Spinal cord (tissue), 10 donors: ENCODE results near the gene SLC26A9. TPM values are rescaled to one million over a fixed set of nuclear protein-coding genes. Genes with fewer than 3 reads are reported as not detected.
A peak's percentile ranks its signal among the peaks of the same experiment; 100 is the strongest.

ENCODE experiments used
- DNase-seq, 6 donors: peaks; one replicate each; pipeline versions ENCODE4 v3.0.0 to v3.0.0-alpha.2; 2013 to 2015; ENCODE audit warnings: low spot score in 6 of 6, low read depth in 4 of 6
- H3K27ac ChIP-seq: one replicate; pipeline ENCODE4 v1.5.1; 2013; ENCODE audit warnings: low read depth, low read length, control low read depth
- H3K27me3 ChIP-seq: one replicate; pipeline ENCODE4 v1.6.1; 2013; ENCODE audit warnings: low read length; ENCODE audit not compliant: control insufficient read depth, insufficient read depth
- H3K36me3 ChIP-seq: one replicate; pipeline ENCODE4 v1.6.1; 2013; ENCODE audit warnings: low read length; ENCODE audit not compliant: control insufficient read depth, insufficient read depth
- H3K4me1 ChIP-seq: one replicate; pipeline ENCODE4 v1.6.1; 2013; ENCODE audit warnings: low read length; ENCODE audit not compliant: control insufficient read depth, insufficient read depth
- H3K4me3 ChIP-seq: one replicate; pipeline ENCODE4 v1.5.1; 2013; ENCODE audit warnings: low read depth, low read length, control low read depth
- H3K9me3 ChIP-seq: one replicate; pipeline ENCODE4 v1.6.1; 2013; ENCODE audit warnings: low read length; ENCODE audit not compliant: control insufficient read depth, insufficient read depth
- WGBS: methylation state at CpG from one replicate; pipeline ENCODE4 v1.1.5; 2013; ENCODE audit warnings: missing lambda C conversion rate; ENCODE audit not compliant: insufficient coverage; 5-methylcytosine and 5-hydroxymethylcytosine counted together
- polyA plus RNA-seq, 2 donors: library from polyadenylated mRNA; unstranded; fragments of 120-200 nt; gene quantifications; one replicate each; pipeline ENCODE4 v1.2.1, GENCODE V29; 2013; ENCODE audit not compliant: insufficient read length in 2 of 2
- total RNA-seq, 2 donors: library from RNA; depleted of rRNA in 1 of 2; stranded (reverse); fragments of 120-200 nt in 1 of 2; fragments of >200 nt in 1 of 2; gene quantifications; one replicate each; pipeline versions ENCODE4 v1.2.3 to v1.2.4, GENCODE V29; 2013 to 2014
- donor health status: healthy.

Gene SLC26A9
- total and polyA plus RNA-seq, 4 donors = 0.06 to 0.30 (median 0.25) TPM

DNA sequence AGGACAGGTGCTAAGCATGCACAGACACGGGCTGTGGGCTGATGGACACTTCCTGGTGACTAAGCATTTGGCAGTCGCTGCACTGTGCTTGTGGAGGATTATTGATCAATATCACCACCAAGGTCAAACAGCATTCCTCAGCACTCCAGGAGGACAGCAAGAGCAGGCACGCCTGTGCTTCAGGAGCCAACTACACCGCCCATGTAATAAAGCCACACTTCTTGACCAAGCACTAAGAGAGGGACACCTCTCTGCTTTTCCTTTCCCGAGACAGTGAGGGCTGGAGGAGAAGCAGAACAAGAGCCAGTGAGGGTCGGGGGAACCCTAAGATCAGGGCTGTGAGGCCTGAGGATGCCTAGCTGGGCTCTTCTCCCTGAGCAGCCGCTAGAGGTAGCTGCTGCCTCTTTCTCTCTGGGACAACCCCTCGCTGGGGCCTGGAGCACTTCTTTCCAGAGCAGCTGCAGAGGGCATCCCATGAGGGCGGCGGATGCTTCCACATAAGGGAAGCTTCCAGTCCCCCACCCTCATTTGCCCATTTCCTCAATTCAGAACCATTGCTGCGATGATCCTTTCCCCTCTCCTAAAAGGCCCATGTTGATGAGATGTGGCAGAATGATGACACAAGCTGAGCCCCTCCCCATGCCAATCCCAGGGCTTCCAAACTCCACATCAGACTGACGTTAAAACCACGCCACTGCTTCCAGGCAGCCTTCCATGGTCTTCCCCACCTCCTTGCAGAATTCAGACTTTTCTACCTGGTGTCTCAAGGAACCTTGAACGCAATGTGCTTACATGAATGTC, 40.9 kb upstream of the SLC26A9 start:
- H3K4me1 ChIP-seq = peaks cover 10% of the 10 kb centered on the region
- no peaks in the 10 kb centered on the region for H3K27me3 ChIP-seq
- H3K9me3 ChIP-seq = no peaks in the 10 kb centered on the region
- no peak overlapping the region for H3K4me3 ChIP-seq
- 47% methylated on average over 9 of the region's 14 CpGs for WGBS
- no peak overlapping the region for H3K27ac ChIP-seq
- no peaks in the 10 kb centered on the region for H3K36me3 ChIP-seq
- DNase-seq = peak in 4 of 6 donors; percentile 39 to 82 (median 58)

- Histone ChIP-seq H3K36me3 (no peaks in the 10 kb centered on the region), H3K4me3 (no peak overlapping the region), H3K27ac (no peak overlapping the region), H3K27me3 (no peaks in the 10 kb centered on the region), H3K4me1 (peaks cover 20% of the 10 kb centered on the region), H3K9me3 (no peaks in the 10 kb centered on the region)
- no peak for DNase-seq
- no CpG with 5 or more reads among the region's 1 CpG for WGBS
Measured at GRCh38 chr1:205981257-205981656, 38.0 kb upstream of the SLC26A9 start.

- Histone ChIP-seq H3K36me3 (no peaks in the 10 kb centered on the region), H3K27ac (no peak overlapping the region), H3K4me3 (no peak overlapping the region), H3K9me3 (no peaks in the 10 kb centered on the region), H3K27me3 (no peaks in the 10 kb centered on the region), H3K4me1 (peaks cover 29% of the 10 kb centered on the region)
- WGBS = 43% methylated on average over 3 of the region's 3 CpGs
- peak in 2 of 6 donors; percentile 23 to 26 for DNase-seq
Measured at GRCh38 chr1:205980237-205980870, 37.1 kb upstream of the SLC26A9 start.

DNA sequence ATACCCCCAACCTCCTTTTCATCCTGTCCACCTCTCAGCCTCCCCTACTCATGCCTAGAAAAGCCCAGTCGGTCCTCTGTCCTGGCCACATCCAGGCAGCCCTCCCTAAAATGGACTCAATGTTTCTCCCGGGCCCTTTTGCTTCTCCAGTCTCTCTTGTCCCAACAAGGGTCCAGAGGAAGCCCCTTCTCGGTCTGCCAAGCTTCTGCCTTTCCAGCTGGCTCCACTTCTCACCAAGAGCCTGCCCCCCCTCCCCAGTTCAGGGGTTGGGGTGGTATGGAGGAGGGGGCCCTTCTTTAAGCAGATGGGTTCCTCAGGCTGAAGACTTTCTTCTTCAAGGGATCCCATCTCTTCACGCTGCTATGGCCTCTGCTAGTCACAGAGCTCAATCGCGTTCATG, 36.0 kb upstream of the SLC26A9 start:
- 86% methylated on average over 5 of the region's 6 CpGs for WGBS
- Histone ChIP-seq H3K36me3 (no peaks in the 10 kb centered on the region), H3K4me1 (peaks cover 26% of the 10 kb centered on the region), H3K27ac (no peak overlapping the region), H3K4me3 (no peak overlapping the region), H3K9me3 (no peaks in the 10 kb centered on the region), H3K27me3 (no peaks in the 10 kb centered on the region)
- no peak for DNase-seq

GRCh38 chr1:205978676-205979075, 35.4 kb upstream of the SLC26A9 start:
- Histone ChIP-seq H3K27me3 (no peaks in the 10 kb centered on the region), H3K4me1 (peaks cover 20% of the 10 kb centered on the region), H3K4me3 (no peak overlapping the region), H3K27ac (no peak overlapping the region), H3K36me3 (no peaks in the 10 kb centered on the region), H3K9me3 (no peaks in the 10 kb centered on the region)
- 92% methylated on average over 5 of the region's 7 CpGs for WGBS
- no peak for DNase-seq

GRCh38 chr1:205977402-205978014, 34.3 kb upstream of the SLC26A9 start:
- DNase-seq = peak; percentile 52 to 93 (median 64)
- H3K27ac ChIP-seq = peak overlapping the region; percentile 71
- WGBS = 100% methylated on average over 1 of the region's 2 CpGs
- peaks cover 20% of the 10 kb centered on the region for H3K4me1 ChIP-seq
- no peak overlapping the region for H3K4me3 ChIP-seq
- no peaks in the 10 kb centered on the region for H3K9me3 ChIP-seq
- H3K36me3 ChIP-seq = no peaks in the 10 kb centered on the region
- H3K27me3 ChIP-seq = no peaks in the 10 kb centered on the region

DNA sequence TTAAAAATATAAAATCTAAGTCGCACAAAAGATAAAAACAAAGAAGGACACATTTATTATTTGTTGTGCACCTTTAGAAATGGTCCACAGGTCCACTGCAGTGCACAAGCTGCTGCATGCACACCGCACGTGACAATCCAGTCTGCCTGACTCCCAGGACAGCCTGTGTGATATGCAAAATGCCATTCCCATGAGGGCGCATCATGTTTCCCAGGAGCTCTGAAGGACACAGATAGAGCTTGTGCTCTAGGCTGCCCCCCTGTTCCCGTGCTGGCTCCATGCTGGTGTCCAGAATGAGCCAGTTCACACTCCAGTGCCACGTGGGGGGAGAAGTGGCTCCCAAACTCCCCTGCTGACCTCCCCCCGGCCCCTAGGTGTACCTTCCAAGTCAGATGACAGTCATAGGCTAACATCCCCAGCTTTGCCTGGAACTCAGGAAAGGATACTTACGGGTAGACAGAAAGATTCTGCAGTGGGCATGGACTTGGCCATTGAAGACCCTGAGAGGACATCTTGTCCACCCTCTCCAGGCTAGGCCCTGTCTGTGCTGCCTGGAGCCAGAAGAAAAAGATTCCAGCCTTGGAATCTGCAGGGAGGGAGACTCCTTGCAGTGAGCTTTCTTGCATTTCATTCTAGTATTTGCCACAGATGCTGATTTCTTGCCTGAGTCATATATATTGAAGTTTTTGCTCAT, 33.6 kb upstream of the SLC26A9 start:
- peaks cover 20% of the 10 kb centered on the region for H3K4me1 ChIP-seq
- DNase-seq = peak in 3 of 6 donors; percentile 12 to 52 (median 49)
- WGBS = 41% methylated on average over 7 of the region's 8 CpGs
- H3K27me3 ChIP-seq = no peaks in the 10 kb centered on the region
- peak overlapping the region; percentile 71 for H3K27ac ChIP-seq
- no peaks in the 10 kb centered on the region for H3K36me3 ChIP-seq
- H3K4me3 ChIP-seq = no peak overlapping the region
- no peaks in the 10 kb centered on the region for H3K9me3 ChIP-seq

DNA sequence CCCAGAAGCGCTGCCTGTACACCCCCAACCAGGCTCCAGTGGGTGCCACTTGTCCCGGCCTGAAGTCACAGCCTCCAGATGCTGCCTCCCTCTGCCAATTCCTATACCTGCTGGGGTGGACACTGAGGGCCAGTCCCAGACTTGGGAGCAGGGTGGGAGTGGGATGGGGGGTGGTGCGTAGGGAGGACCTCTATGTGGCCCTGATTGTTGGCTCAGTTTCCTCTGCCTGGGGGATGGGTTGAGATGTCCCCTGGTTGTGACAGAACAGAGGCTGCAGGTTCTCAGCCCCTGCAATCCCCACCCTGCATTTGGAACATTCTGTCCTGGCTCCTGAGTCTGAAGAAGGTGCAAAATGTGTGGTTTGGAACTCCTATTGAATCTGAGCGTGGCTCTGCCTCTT, 32.8 kb upstream of the SLC26A9 start:
- H3K4me3 ChIP-seq = no peak overlapping the region
- H3K27me3 ChIP-seq = no peaks in the 10 kb centered on the region
- no peak for DNase-seq
- H3K4me1 ChIP-seq = peaks cover 20% of the 10 kb centered on the region
- WGBS = 48% methylated on average over 2 of the region's 4 CpGs
- H3K9me3 ChIP-seq = no peaks in the 10 kb centered on the region
- no peaks in the 10 kb centered on the region for H3K36me3 ChIP-seq
- no peak overlapping the region for H3K27ac ChIP-seq

DNA sequence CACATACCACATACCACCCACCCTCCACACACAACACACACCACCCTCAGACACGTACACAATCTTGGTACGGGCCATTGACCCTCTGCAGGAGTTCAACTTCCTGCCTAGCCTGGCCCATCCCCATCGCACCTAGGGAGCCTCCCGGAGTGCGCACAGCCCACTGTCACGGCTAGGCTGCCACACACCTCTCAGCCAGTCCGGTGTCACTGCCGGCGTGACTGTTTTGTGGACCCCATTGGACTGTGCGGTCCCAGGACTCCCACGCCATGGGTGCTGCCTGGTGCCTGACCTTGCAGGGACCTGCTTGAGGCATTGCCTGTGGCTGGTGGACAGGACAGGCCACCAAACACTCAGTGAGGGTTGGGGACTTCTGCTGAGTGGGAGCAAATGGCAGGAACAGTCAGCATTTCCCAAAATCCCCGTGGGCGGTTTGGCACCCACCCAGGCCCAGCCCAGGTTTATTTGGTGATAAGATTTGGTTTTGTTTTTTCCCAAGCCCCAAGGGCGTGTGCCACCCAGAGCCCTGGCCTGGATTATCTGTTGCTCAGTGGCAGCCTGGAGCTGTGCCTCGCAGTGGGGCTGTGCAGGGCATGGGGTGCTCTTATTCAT, 32.2 kb upstream of the SLC26A9 start:
- H3K9me3 ChIP-seq = no peaks in the 10 kb centered on the region
- no peak overlapping the region for H3K27ac ChIP-seq
- no peaks in the 10 kb centered on the region for H3K36me3 ChIP-seq
- 89% methylated on average over 13 of the region's 15 CpGs for WGBS
- no peaks in the 10 kb centered on the region for H3K27me3 ChIP-seq
- no peak overlapping the region for H3K4me3 ChIP-seq
- no peak for DNase-seq
- peaks cover 20% of the 10 kb centered on the region for H3K4me1 ChIP-seq
